Astrocyte (in vitro differentiated cells and primary cell): ENCODE measurements around the gene ULK4. TPM values are rescaled to one million over a fixed set of nuclear protein-coding genes. Genes with fewer than 3 reads are reported as not detected.

Source experiments
- DNase-seq: peaks from one replicate; pipeline ENCODE4 v3.0.0-alpha.2; 2010; ENCODE audit warnings: low read depth
- FAIRE-seq: peaks from 2 replicates; lab custom pipeline; 2011; peaks lifted over from hg19 to GRCh38; lab: Jason Lieb, UNC
- H2AFZ ChIP-seq: 2 replicates; pipeline ENCODE4 v1.6.0; 2012; ENCODE audit warnings: low read depth, low read length, inconsistent platforms
- H3K27ac ChIP-seq: 2 replicates; pipeline ENCODE4 v1.5.1; 2011; ENCODE audit warnings: low read depth, low read length, inconsistent platforms
- H3K27me3 ChIP-seq: 2 replicates; pipeline ENCODE4 v1.6.0; 2011; ENCODE audit warnings: low read length, inconsistent platforms; ENCODE audit not compliant: insufficient read depth
- H3K36me3 ChIP-seq: 2 replicates; pipeline ENCODE4 v1.5.1; 2011; ENCODE audit warnings: low read length, inconsistent platforms; ENCODE audit not compliant: insufficient read depth
- H3K4me1 ChIP-seq: 2 replicates; pipeline ENCODE4 v1.5.1; 2011; ENCODE audit warnings: low read length, inconsistent platforms; ENCODE audit not compliant: insufficient read depth
- H3K4me2 ChIP-seq: 2 replicates; pipeline ENCODE4 v1.6.0; 2012; ENCODE audit warnings: low read length, inconsistent platforms
- H3K4me3 ChIP-seq: 2 replicates; pipeline ENCODE4 v1.5.1; 2011; ENCODE audit warnings: low read depth, mild to moderate bottlenecking, low read length, inconsistent platforms; ENCODE audit not compliant: insufficient read depth
- H3K79me2 ChIP-seq: 2 replicates; pipeline ENCODE4 v1.6.0; 2012; ENCODE audit warnings: mild to moderate bottlenecking, low read length, inconsistent platforms; ENCODE audit not compliant: insufficient read depth
- H3K9ac ChIP-seq: 2 replicates; pipeline ENCODE4 v1.6.0; 2012; ENCODE audit warnings: mild to moderate bottlenecking, low read length, inconsistent platforms
- H3K9me3 ChIP-seq: 2 replicates; pipeline ENCODE4 v1.5.1; 2012; ENCODE audit warnings: low read depth, mild to moderate bottlenecking, low read length, inconsistent platforms; ENCODE audit not compliant: insufficient read depth
- H4K20me1 ChIP-seq: 2 replicates; pipeline ENCODE4 v1.6.0; 2012; ENCODE audit warnings: low read length, inconsistent platforms; ENCODE audit not compliant: insufficient read depth
- H3K27ac Mint-ChIP-seq: one replicate; pipeline ENCODE4 v1.8.0; 2021; ENCODE audit warnings: mild to moderate bottlenecking, mixed read lengths; ENCODE audit not compliant: unreplicated experiment
- H3K27me3 Mint-ChIP-seq: one replicate; pipeline ENCODE4 v1.8.0; 2021; ENCODE audit warnings: low read depth, mixed read lengths; ENCODE audit not compliant: unreplicated experiment
- H3K36me3 Mint-ChIP-seq: one replicate; pipeline ENCODE4 v1.8.0; 2021; ENCODE audit warnings: low read depth, mixed read lengths; ENCODE audit not compliant: unreplicated experiment
- H3K4me1 Mint-ChIP-seq: one replicate; pipeline ENCODE4 v1.8.0; 2021; ENCODE audit warnings: low read depth, mixed read lengths; ENCODE audit not compliant: unreplicated experiment
- H3K4me3 Mint-ChIP-seq: one replicate; pipeline ENCODE4 v1.8.0; 2021; ENCODE audit warnings: mild to moderate bottlenecking, moderate library complexity, mixed read lengths; ENCODE audit not compliant: unreplicated experiment
- H3K9me3 Mint-ChIP-seq: one replicate; pipeline ENCODE4 v1.8.0; 2021; ENCODE audit warnings: mild to moderate bottlenecking, mixed read lengths; ENCODE audit not compliant: unreplicated experiment
- CTCF ChIP-seq: IDR thresholded peaks from 2 replicates; pipeline ENCODE4 v1.5.1; 2011; ENCODE audit warnings: low read depth, mild to moderate bottlenecking, inconsistent platforms, low read length, moderate library complexity; ENCODE audit not compliant: insufficient read depth
- EZH2 ChIP-seq: IDR thresholded peaks from 2 replicates; pipeline ENCODE4 v1.6.1; 2012; ENCODE audit warnings: mild to moderate bottlenecking, low read length, inconsistent platforms; ENCODE audit not compliant: insufficient read depth
- total RNA-seq: library from RNA; stranded (reverse); gene quantifications from 2 replicates; pipeline ENCODE4 v1.2.1, GENCODE V29; 2021

ULK4 gene
- total RNA-seq, 1 donor from 2014 or later, result 6.6 TPM

DNA sequence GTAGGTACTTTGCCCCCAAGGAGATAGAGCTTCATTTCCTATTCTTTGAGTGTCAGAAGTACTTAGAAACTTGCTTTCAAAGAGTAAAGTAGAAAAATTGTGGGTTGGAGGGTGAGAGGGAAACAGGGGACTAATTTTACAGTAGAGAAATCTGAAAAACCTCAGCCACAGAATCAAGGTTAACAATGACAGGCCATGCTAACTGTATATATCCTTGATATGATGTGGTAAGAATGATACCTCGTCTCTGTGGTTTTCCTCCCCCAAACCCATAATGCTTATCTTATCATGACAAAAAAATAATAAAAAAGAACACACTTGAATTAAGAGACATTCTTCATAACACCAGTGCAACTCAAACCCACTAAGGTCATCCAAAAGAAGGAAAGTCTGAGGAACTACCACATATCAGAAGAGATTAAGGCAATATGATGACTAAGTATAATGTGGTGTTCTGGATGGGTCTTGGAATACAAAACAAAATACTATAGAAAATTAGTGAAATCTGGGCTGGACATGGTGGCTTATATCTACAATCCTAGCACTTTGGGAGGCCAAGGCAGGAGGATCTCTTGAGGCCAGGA is 360.4 kb downstream of the ULK4 start:
- H3K4me1 ChIP-seq, result no peaks in the 10 kb centered on the region
- H3K79me2 ChIP-seq, result no peaks in the 10 kb centered on the region
- H3K4me3 Mint-ChIP-seq, result no peak overlapping the region
- H3K27ac Mint-ChIP-seq, result no peak overlapping the region
- no peak overlapping the region for H2AFZ ChIP-seq
- H3K36me3 Mint-ChIP-seq, result peaks cover 2% of the 10 kb centered on the region
- no peaks in the 10 kb centered on the region for H3K27me3 Mint-ChIP-seq
- H3K4me1 Mint-ChIP-seq, result no peaks in the 10 kb centered on the region
- no peak overlapping the region for H3K27ac ChIP-seq
- no peaks in the 10 kb centered on the region for H4K20me1 ChIP-seq
- H3K4me2 ChIP-seq, result no peak overlapping the region
- no peaks in the 10 kb centered on the region for H3K36me3 ChIP-seq
- H3K27me3 ChIP-seq, result no peaks in the 10 kb centered on the region
- no peaks in the 10 kb centered on the region for H3K9me3 ChIP-seq
- no peak overlapping the region for H3K9ac ChIP-seq
- TF ChIP-seq EZH2 (no peak), CTCF (no peak)
- peak; percentile 18 for DNase-seq
- no peak overlapping the region for H3K4me3 ChIP-seq
- FAIRE-seq, result no peak
- H3K9me3 Mint-ChIP-seq, result no peaks in the 10 kb centered on the region

DNA sequence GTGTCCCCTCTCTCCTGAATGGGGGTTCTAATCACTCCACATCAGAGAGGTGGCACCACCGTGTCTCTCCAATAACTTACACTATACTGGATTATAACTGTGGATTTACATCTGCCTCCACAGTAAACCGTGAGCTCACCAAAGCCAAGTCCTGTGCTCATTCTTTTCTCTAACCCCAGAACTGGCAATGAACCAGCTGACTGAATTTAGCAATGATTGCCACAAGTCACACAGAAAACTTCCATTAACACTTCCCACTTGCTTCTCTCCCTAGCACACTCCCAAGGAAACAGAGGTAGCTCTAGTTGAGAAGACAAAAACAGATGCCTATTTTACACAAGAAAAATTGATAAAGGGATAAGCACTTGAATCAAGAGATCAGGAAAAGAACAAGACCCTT is 361.3 kb downstream of the ULK4 start:
- Histone ChIP-seq H3K36me3 (no peaks in the 10 kb centered on the region), H3K4me1 (no peaks in the 10 kb centered on the region), H3K79me2 (no peaks in the 10 kb centered on the region), H2AFZ (no peak overlapping the region), H3K4me3 (no peak overlapping the region), H3K4me2 (no peak overlapping the region), H3K27me3 (no peaks in the 10 kb centered on the region), H3K27ac (no peak overlapping the region), H4K20me1 (no peaks in the 10 kb centered on the region), H3K9ac (no peak overlapping the region), H3K9me3 (no peaks in the 10 kb centered on the region)
- H3K4me1 Mint-ChIP-seq, result no peaks in the 10 kb centered on the region
- DNase-seq (peak; percentile 1), FAIRE-seq (no peak)
- H3K27me3 Mint-ChIP-seq, result peaks cover 2% of the 10 kb centered on the region
- TF ChIP-seq EZH2, result no peak
- no peak for TF ChIP-seq CTCF
- no peak overlapping the region for H3K4me3 Mint-ChIP-seq
- no peak overlapping the region for H3K27ac Mint-ChIP-seq
- peaks cover 2% of the 10 kb centered on the region for H3K36me3 Mint-ChIP-seq
- no peaks in the 10 kb centered on the region for H3K9me3 Mint-ChIP-seq

GRCh38 chr3:41599127-41599484 is 362.8 kb downstream of the ULK4 start:
- TF ChIP-seq EZH2 (no peak), CTCF (no peak)
- no peaks in the 10 kb centered on the region for H3K79me2 ChIP-seq
- no peaks in the 10 kb centered on the region for H4K20me1 ChIP-seq
- H3K4me2 ChIP-seq, result no peak overlapping the region
- H3K4me3 ChIP-seq, result no peak overlapping the region
- no peaks in the 10 kb centered on the region for H3K4me1 Mint-ChIP-seq
- H3K36me3 Mint-ChIP-seq, result peaks cover 2% of the 10 kb centered on the region
- H3K27ac Mint-ChIP-seq, result no peak overlapping the region
- H3K27ac ChIP-seq, result no peak overlapping the region
- no peaks in the 10 kb centered on the region for H3K27me3 ChIP-seq
- H3K9me3 ChIP-seq, result no peaks in the 10 kb centered on the region
- no peaks in the 10 kb centered on the region for H3K9me3 Mint-ChIP-seq
- H3K4me1 ChIP-seq, result no peaks in the 10 kb centered on the region
- no peak for FAIRE-seq
- no peak overlapping the region for H3K4me3 Mint-ChIP-seq
- H3K9ac ChIP-seq, result no peak overlapping the region
- peaks cover 2% of the 10 kb centered on the region for H3K27me3 Mint-ChIP-seq
- no peak overlapping the region for H2AFZ ChIP-seq
- no peak for DNase-seq
- H3K36me3 ChIP-seq, result no peaks in the 10 kb centered on the region
